Measurements from ENCODE around the gene RNASEH1. TPM values are rescaled to one million over a fixed set of nuclear protein-coding genes. Genes with fewer than 3 reads are reported as not detected.
A peak's percentile ranks its signal among the peaks of the same experiment; 100 is the strongest.

RNASEH1 gene
- total and polyA plus RNA-seq, 2 of the 8 experiments (the other 6 are each of a cell fraction or from before 2014, with no cell fraction given): 11.7 to 42.7 TPM

DNA sequence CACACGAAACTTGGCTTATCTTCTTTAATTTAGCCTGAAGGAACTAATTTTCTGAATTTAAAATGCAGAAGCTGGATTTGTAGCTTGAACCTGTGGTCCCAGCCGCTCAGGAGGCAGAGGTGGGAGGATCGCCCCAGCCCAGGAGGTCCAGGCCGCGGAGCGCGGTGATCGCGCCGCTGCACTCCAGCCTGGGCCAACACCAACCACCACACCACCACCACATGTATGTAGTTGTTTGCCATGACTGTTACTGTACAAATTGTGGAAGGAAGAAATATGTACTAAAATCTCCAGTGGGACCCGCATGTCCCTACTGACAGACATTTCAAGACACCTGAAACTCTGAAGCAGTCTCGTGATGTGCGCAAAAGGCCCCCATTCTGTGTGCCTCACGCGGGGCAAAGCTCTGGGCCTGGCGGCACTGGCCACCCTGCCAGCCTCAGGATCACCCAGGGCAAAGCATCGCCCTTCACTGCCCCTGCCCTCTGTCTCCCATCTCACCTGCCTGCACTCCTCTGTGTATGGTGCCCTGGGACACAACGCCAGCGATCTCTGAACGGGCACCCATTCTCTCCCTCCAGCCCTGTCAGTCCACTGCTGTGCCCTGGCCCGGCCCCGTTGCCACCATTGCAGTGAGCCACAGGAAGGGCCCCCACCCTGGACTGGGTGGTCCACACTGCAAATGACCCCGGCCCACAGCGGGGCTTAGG is 28.7 kb downstream of the RNASEH1 start:
- H3K27ac ChIP-seq (ENCODE audit: low read depth, low read length): no peak overlapping the region
- no peak overlapping the region for H4K5ac ChIP-seq (ENCODE audit: insufficient read length, low read depth, low read length)
- H3K4me3 ChIP-seq (ENCODE audit: extremely low read depth in 1 of 4, insufficient read depth in 2 of 4, low read depth in 3 of 4, low read length in 4 of 4): no peak overlapping the region
- peak in 1 of 2 experiments; percentile 26 for DNase-seq (ENCODE audit: low read depth in 1 of 2, low spot score in 2 of 2)
- TF ChIP-seq ASH2L (IDR thresholded peaks at IDR 0.05; ENCODE audit: low read length) (no peak), GTF2F1 (IDR thresholded peaks at IDR 0.05; ENCODE audit: borderline replicate concordance, low read depth, low read length) (no peak), SIRT6 (IDR thresholded peaks at IDR 0.05; ENCODE audit: low read length) (no peak), RXRA (IDR thresholded peaks at IDR 0.05; ENCODE audit: insufficient read depth, low read depth, low read length) (no peak)
- no peaks in the 10 kb centered on the region for H3K27me3 ChIP-seq (replicated peaks in 1 of 4; ENCODE audit: control insufficient read depth in 3 of 4, extremely low read depth in 1 of 4, insufficient read depth in 3 of 4, low read length in 3 of 4)
- no peaks in the 10 kb centered on the region; a peak in 1 of 8 replicates for H3K36me3 ChIP-seq (ENCODE audit: control insufficient read depth in 2 of 4, insufficient read depth in 4 of 4, low read length in 3 of 4)
- no peak overlapping the region for H2BK20ac ChIP-seq (ENCODE audit: low read length)
- H3K23me2 ChIP-seq (ENCODE audit: low read depth, low read length): peaks cover 13% of the 10 kb centered on the region
- H2BK120ac ChIP-seq (replicated peaks; ENCODE audit: low read depth, low read length): no peak overlapping the region
- no peak overlapping the region for H2BK5ac ChIP-seq (ENCODE audit: low read depth, low read length)
- no peak overlapping the region for H2AFZ ChIP-seq (ENCODE audit: low read length)
- no peak overlapping the region for H2BK12ac ChIP-seq (ENCODE audit: low read depth, low read length)
- FAIRE-seq: no peak
- no peak overlapping the region for H2BK15ac ChIP-seq (ENCODE audit: low read length)
- CTCF ChIA-PET (ENCODE audit: partially characterized antibody): interaction anchor here (1.0 kb wide), 1 partner anchor 99 kb away, joined by 3 read pairs; no protein-coding TSS in a partner anchor
- POLR2A ChIA-PET (ENCODE audit: partially characterized antibody): interaction anchor here (0.6 to 2.3 kb wide), 5 partner anchors 10 to 121 kb away, joined by 3 to 11 read pairs (median 6); partner anchors contain the start of genes ADI1 and RPS7
- no peak overlapping the region for H3K23ac ChIP-seq (ENCODE audit: insufficient read length)
- no peaks in the 10 kb centered on the region; a peak in 1 of 4 replicates for H3K9me3 ChIP-seq (ENCODE audit: insufficient read depth in 2 of 2, low read depth in 1 of 2, low read length in 1 of 2)
- WGBS, 2 experiments (ENCODE audit: extremely low coverage in 1 of 2, insufficient coverage in 1 of 2, insufficient read length in 1 of 2, insufficient replicate concordance in 2 of 2, low coverage in 1 of 2, low lambda C conversion rate in 2 of 2, missing lambda C conversion rate in 1 of 2): 96% methylated on average over 23 of the region's 24 CpGs; no CpG with 5 or more reads in 1 of the 2 experiments
- no peak overlapping the region for H4K8ac ChIP-seq (ENCODE audit: extremely low read depth, insufficient read depth, low read length)
- no peak overlapping the region for H2AK5ac ChIP-seq (ENCODE audit: low read depth, low read length)
- H3K14ac ChIP-seq (ENCODE audit: insufficient read length): no peak overlapping the region
- no peak overlapping the region for H3K4ac ChIP-seq (replicated peaks; ENCODE audit: insufficient read length, low read depth, low read length)
- H3K56ac ChIP-seq (replicated peaks; ENCODE audit: insufficient read length, low read depth, low read length): no peak overlapping the region
- no peak overlapping the region for H3K4me2 ChIP-seq (ENCODE audit: insufficient read depth in 1 of 2, low read depth in 2 of 2, low read length in 2 of 2)
- H3K9ac ChIP-seq (replicated peaks in 1 of 4; ENCODE audit: extremely low read depth in 1 of 4, low read depth in 3 of 4, low read length in 3 of 4): no peak overlapping the region
- H4K91ac ChIP-seq (replicated peaks; ENCODE audit: insufficient read length, low read length): no peak overlapping the region
- peaks cover 0 to 7% of the 10 kb centered on the region in 2 experiments; a peak in 1 of 4 replicates for H3K79me2 ChIP-seq (ENCODE audit: control insufficient read depth in 1 of 2, insufficient read depth in 2 of 2, low read length in 2 of 2)
- no peak overlapping the region for H3K18ac ChIP-seq (ENCODE audit: extremely low read depth, low read length)
- H3K4me1 ChIP-seq (replicated peaks in 1 of 4; ENCODE audit: control insufficient read depth in 3 of 4, insufficient read depth in 4 of 4, low read length in 3 of 4): peaks cover 0 to 6% (median 0%) of the 10 kb centered on the region in 4 experiments; a peak in 1 of 7 replicates
- H3K79me1 ChIP-seq (ENCODE audit: low read depth, low read length): no peaks in the 10 kb centered on the region
- H4K20me1 ChIP-seq (replicated peaks in 1 of 2; ENCODE audit: control insufficient read depth in 1 of 2, insufficient read depth in 2 of 2, low read length in 2 of 2): peaks cover 0 to 9% of the 10 kb centered on the region in 2 experiments

Measured in H1 (cell line).